Measurements from ENCODE around the gene RPS2. TPM values are rescaled to one million over a fixed set of nuclear protein-coding genes. Genes with fewer than 3 reads are reported as not detected.

The RPS2 gene
- total RNA-seq, 4 donors from 2014 or later = 899 to 1,585 (median 1,295) TPM

Small RNAs within 50 kb of the gene (small RNA-seq; reads per million reads assigned to genes)
- gene AC005363.2 (0 reads per million in 4 donors), gene RN7SL219P (0 reads per million in 4 donors), gene SNORA10 (0 reads per million in 4 donors), gene SNORA64 (0 reads per million in 4 donors)

Other genes with a start within 250 kb of the RPS2 start
- 100 to 1,000 TPM in 1 of 4 donors, 10 to 100 TPM in 3; 49.9 to 106 (median 87.2) TPM for gene NME3, start 193.3 kb downstream of the RPS2 start, total RNA-seq
- gene EME2, start 192.0 kb downstream of the RPS2 start, total RNA-seq = 10 to 100 TPM in 1 of 4 donors, 1 to 10 TPM in 3; 4.6 to 20.4 (median 7.7) TPM
- 10 to 100 TPM; 44.4 to 72.8 (median 61.3) TPM for gene MRPS34, start 191.7 kb downstream of the RPS2 start, total RNA-seq
- gene SPSB3, start 182.3 kb downstream of the RPS2 start, total RNA-seq = 10 to 100 TPM; 52.4 to 81.1 (median 75.4) TPM
- 10 to 100 TPM; 64.4 to 92.2 (median 80.6) TPM for gene NUBP2, start 181.9 kb downstream of the RPS2 start, total RNA-seq
- gene IGFALS, start 171.1 kb downstream of the RPS2 start, total RNA-seq = 1 to 10 TPM in 1 of 4 donors, under 1 TPM in 2, not detected in 1; 0.47 to 1.1 (median 0.67) TPM
- 100 to 1,000 TPM; 124 to 245 (median 175) TPM for gene HAGH, start 138.0 kb downstream of the RPS2 start, total RNA-seq
- gene FAHD1, start 137.6 kb downstream of the RPS2 start, total RNA-seq = 10 to 100 TPM; 22.9 to 44.0 (median 30.2) TPM
- gene MEIOB, start 92.7 kb downstream of the RPS2 start, total RNA-seq = not detected
- gene HS3ST6, start 46.4 kb downstream of the RPS2 start, total RNA-seq = not detected
- 10 to 100 TPM; 23.8 to 53.7 (median 44.8) TPM for gene MSRB1, start 21.6 kb downstream of the RPS2 start, total RNA-seq
- not detected for gene RPL3L, start 10.1 kb downstream of the RPS2 start, total RNA-seq
- gene NDUFB10, start 5.3 kb downstream of the RPS2 start, total RNA-seq = 100 to 1,000 TPM; 214 to 400 (median 243) TPM
- not detected for gene RNF151, start 2.0 kb upstream of the RPS2 start, total RNA-seq
- 10 to 100 TPM; 26.7 to 38.6 (median 33.2) TPM for gene TBL3, start 7.2 kb upstream of the RPS2 start, total RNA-seq
- gene NOXO1, start 16.6 kb upstream of the RPS2 start, total RNA-seq = 1 to 10 TPM in 2 of 4 donors, not detected in 2; 1.0 to 1.1 TPM
- gene GFER, start 19.4 kb upstream of the RPS2 start, total RNA-seq = 10 to 100 TPM; 12.8 to 45.6 (median 25.1) TPM
- 1 to 10 TPM in 3 of 4 donors, not detected in 1; 1.2 to 5.1 (median 3.1) TPM for gene SYNGR3, start 25.1 kb upstream of the RPS2 start, total RNA-seq
- gene ZNF598, start 45.0 kb upstream of the RPS2 start, total RNA-seq = 10 to 100 TPM; 28.5 to 43.0 (median 34.6) TPM
- not detected for gene NPW, start 55.0 kb upstream of the RPS2 start, total RNA-seq
- gene NHERF2, start 62.1 kb upstream of the RPS2 start, total RNA-seq = 100 to 1,000 TPM in 1 of 4 donors, 10 to 100 TPM in 3; 43.8 to 106 (median 63.8) TPM
- 10 to 100 TPM; 18.4 to 25.4 (median 21.6) TPM for gene NTHL1, start 83.0 kb upstream of the RPS2 start, total RNA-seq
- gene TSC2, start 83.2 kb upstream of the RPS2 start, total RNA-seq = 10 to 100 TPM; 36.3 to 78.8 (median 54.6) TPM
- 100 to 1,000 TPM; 181 to 492 (median 352) TPM for gene PKD1, start 171.1 kb upstream of the RPS2 start, total RNA-seq
- gene RAB26, start 183.8 kb upstream of the RPS2 start, total RNA-seq = 1 to 10 TPM in 1 of 4 donors, under 1 TPM in 1, not detected in 2; 0.39 to 1.0 TPM
- 10 to 100 TPM; 36.3 to 70.1 (median 56.3) TPM for gene TRAF7, start 191.0 kb upstream of the RPS2 start, total RNA-seq
- gene CASKIN1, start 231.8 kb upstream of the RPS2 start, total RNA-seq = under 1 TPM in 2 of 4 donors, not detected in 2; 0.27 to 0.35 TPM
- gene MLST8, start 240.6 kb upstream of the RPS2 start, total RNA-seq = 10 to 100 TPM; 29.0 to 50.8 (median 34.1) TPM
- 10 to 100 TPM in 1 of 4 donors, 1 to 10 TPM in 2, under 1 TPM in 1; 0.72 to 10.3 (median 3.5) TPM for gene BRICD5, start 246.0 kb upstream of the RPS2 start, total RNA-seq